HG02571 (cell line): Measurements from ENCODE around the gene WASHC2A.
A peak's percentile ranks its signal among the peaks of the same experiment; 100 is the strongest.
"Not testable (repeated sequence)": the region's sequence is repeated elsewhere in the genome, so short reads cannot be mapped to it uniquely, and the experiment has no call there.

Source experiments
- ATAC-seq: cut with Tn5 transposase; IDR thresholded peaks from one replicate; pipeline ENCODE4 v1.9.1; 2021; ENCODE audit warnings: mild to moderate bottlenecking, moderate library complexity; ENCODE audit not compliant: unreplicated experiment

WASHC2A gene

GRCh38 chr10:50063100-50063499 is 4.7 kb upstream of the WASHC2A start:
- no peak for ATAC-seq

GRCh38 chr10:50068352-50068659 is 552 bp downstream of the WASHC2A start:
- peak; percentile 32 for ATAC-seq

- not testable (repeated sequence) for ATAC-seq
These were observed 7.4 kb downstream of the WASHC2A start for GRCh38 chr10:50075139-50075538.

GRCh38 chr10:50075544-50075943 is 7.8 kb downstream of the WASHC2A start:
- not testable (repeated sequence) for ATAC-seq

DNA sequence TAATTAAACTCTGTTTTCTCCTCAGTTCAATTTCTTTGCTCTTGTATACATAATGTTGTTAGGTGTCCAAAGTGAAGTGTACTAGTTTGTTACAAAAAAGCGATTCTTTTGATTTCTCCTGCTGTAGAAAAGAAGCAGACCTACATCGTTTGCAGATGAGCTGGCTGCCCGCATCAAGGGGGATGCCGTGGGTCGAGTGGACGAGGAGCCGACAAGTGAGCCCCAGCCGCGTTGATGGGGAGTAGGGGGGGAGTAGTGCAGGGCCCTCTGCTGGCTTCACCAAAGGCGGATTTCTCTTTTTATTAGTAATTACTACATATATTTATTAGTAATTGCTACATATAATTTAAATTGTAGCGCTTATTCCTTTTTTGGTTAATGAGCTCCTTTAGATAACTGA is 23.6 kb downstream of the WASHC2A start:
- ATAC-seq = not testable (repeated sequence)

GRCh38 chr10:50092928-50093327 is 25.2 kb downstream of the WASHC2A start:
- not testable (repeated sequence) for ATAC-seq

GRCh38 chr10:50094630-50095029 is 26.9 kb downstream of the WASHC2A start:
- not testable (repeated sequence) for ATAC-seq

GRCh38 chr10:50095402-50095801 is 27.6 kb downstream of the WASHC2A start:
- ATAC-seq = not testable (repeated sequence)

DNA sequence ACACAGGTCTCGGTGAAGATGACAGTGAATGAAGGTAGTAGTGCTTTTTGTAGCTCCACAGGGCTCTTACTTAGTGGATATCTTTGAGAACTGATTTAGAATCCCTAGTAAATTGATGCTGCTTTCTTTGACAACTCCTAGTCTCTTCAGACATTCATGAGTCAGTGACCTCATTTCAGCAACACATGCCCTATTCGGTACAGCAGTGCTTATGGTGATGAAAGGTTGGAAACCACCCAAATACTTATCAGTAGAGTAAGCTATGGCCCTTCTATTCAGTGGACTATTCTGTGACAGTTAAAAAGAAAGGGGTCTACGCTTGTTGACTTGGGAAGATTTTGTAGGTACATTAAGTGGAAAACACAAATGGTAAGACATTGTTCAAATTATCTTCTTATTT is 29.0 kb downstream of the WASHC2A start:
- not testable (repeated sequence) for ATAC-seq

DNA sequence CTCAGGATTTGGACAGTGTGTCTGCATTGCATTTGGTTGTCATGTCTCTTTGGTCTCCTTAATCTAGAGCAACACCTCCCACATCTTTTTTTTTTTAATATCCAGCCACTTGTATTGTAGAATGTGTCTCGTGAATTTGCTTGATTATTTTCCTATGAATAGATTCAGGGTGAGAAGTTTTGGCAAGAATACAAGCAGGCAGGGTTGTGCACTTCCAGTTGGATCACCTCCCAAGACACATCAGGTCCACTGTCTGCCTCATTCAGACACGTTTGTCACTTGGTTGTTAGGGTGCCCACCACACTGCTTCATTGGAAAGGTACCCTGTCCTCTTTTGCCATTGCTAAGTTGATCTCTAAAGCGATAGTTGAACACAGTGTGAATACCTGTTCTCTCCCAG is 30.9 kb downstream of the WASHC2A start:
- ATAC-seq = not testable (repeated sequence)

- ATAC-seq = not testable (repeated sequence)
These were observed 33.4 kb downstream of the WASHC2A start for GRCh38 chr10:50101139-50101582.

- not testable (repeated sequence) for ATAC-seq
These were observed 34.0 kb downstream of the WASHC2A start for GRCh38 chr10:50101747-50102146.

- peak; percentile 74 for ATAC-seq
These were observed 34.5 kb downstream of the WASHC2A start for GRCh38 chr10:50102267-50102666.

DNA sequence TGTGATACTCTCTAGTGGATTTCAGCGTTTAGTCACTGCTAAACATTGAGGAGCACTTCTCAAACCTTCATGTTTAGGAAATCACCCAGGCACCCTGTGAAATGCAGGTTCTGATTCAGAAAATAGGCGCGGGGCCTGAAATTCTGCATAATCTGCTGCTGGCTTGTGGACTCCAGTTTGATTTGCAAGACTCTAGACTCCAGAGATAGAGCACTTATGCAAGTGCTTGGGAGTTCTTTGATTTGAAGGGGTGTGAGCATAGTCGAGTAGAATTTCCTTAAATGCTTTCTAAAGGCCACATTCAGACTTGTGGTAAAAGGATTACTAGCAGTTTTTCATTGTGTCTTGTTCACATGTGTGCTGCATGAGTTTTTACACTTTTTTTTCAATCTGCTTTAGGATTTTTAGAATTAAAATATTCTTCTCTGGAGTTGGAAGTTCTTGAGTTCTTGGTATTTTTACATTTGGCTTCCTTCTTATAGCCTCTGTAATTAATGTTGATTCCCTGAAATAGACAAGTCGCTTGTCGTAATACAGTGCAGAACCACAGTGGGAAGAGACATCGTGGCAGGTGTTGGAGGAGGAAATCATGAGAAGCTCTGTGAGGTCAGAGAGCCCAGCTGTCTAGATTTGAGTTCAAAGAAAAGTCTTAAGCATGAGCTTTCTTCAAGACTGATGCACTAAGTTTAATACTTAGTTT is 41.4 kb downstream of the WASHC2A start:
- not testable (repeated sequence) for ATAC-seq

DNA sequence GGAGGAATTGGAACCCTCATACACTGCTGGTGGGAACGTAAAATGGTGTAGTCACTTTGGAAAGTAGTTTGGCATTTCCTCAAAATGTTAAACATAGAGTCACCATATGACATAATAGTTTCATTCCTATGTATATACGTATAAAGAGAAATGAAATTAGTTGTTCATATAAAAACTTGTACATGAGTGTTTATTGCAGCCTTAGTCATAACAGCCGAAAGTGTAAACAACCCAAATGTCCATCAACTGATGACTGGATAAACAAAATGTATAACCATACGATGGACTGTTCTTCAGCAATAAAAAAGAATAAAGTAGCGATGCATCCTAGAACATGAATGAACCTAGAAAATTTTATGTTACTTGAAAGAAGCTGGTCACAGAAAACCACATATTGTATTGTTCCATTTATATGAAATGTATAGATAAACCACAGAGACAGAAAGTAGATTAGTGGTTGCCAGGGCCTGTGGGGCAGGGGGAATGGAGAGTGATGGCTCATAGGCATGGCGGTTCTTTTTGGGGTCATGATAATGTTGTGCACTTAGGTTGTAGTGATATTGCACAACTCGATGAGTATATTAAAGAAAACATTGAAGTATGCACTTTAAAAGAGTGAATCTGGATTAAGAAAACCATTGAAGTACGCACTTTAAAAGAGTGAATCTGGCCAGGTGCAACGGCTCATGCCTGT is 44.8 kb downstream of the WASHC2A start:
- not testable (repeated sequence) for ATAC-seq

- ATAC-seq = not testable (repeated sequence)
These were observed 59.0 kb downstream of the WASHC2A start for GRCh38 chr10:50126765-50127164.

- ATAC-seq = not testable (repeated sequence)
These were observed 60.1 kb downstream of the WASHC2A start for GRCh38 chr10:50127770-50128292.

DNA sequence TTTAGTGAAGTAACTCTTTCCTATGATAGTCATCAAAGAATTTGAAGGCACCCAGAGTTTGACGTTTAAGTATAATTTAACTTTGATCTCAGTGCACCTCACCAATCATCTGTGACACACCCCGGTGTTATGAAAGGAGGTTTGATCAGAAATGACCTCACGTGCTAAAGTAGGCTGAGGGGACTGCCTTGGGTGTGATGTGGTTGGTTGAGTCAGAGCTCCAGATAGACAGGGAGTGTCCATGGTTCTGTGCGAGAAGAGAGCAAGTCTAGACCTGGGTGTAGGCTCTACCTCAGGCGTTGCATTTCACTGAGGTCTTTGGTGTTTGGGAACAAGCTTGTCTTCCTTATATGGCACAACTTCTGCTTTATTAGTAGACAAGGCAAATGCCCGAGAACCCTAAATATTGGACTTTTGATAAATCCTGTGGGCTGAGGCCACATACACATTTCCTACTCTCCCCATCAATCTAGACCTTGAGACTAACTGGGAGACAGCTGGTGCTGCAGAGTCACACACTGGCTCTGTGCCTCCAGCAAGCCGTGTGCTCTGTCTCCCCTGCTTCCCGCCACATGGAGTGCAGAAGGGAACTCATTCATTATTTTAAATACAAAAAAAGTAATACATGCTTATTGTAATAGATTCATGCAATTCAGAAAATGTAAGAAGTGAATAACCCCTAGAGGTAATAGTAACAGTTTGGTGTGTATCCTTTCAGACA is 63.7 kb downstream of the WASHC2A start:
- ATAC-seq = not testable (repeated sequence)

- ATAC-seq = not testable (repeated sequence)
These were observed 64.6 kb downstream of the WASHC2A start for GRCh38 chr10:50132322-50132721.

DNA sequence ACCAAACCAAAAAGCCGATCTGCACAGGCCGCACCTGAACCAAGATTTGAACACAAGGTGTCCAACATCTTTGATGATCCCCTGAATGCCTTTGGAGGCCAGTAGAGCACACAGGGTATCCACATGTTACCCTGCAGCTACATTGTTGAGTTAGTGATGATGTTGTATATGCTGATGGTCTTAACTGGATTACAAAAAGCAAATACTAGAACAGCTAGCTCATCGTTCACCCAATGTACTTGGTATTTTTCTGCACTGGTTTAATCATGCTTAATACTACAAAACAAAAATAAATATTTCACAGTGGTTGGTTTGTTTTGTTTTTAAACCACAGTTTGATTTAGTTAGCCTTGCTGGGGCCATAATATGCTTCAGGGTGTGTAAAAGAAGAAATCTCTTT is 65.1 kb downstream of the WASHC2A start:
- not testable (repeated sequence) for ATAC-seq

DNA sequence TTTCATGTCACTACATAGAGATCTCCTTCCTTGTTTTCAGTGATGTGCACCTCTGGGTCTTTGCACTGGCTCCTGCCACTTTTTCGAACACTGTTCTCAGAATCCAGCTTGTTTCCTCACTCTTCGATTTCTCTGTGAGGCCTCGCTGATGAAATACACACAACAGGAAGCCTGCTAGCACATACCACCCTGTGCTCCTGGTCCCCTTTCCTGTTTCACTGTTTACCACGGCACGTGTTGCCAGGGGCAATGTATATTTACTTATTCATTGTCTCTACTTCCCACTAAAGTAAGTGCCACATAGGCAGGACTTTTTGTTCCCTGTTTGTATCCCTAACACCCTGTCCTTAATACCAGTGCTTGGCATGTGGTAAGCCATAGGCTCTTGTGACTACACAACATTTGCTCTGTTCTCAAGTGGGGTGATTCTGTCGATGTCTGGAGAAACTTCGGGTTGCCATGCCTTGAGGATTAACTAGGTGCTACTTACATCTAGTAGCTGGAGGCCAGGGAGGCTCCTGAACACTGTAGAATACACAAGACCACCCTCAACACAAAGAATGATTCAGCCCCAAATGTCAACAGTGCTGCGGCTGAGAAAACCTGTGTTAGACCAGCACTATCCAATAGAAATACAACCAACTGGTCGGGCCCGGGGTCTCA is 75.9 kb downstream of the WASHC2A start:
- ATAC-seq = not testable (repeated sequence)
